Astrocyte (in vitro differentiated cells and primary cell): ENCODE results near the gene LSM8. TPM values are rescaled to one million over a fixed set of nuclear protein-coding genes. Genes with fewer than 3 reads are reported as not detected.
A peak's percentile ranks its signal among the peaks of the same experiment; 100 is the strongest.

ENCODE experiments used
- DNase-seq: peaks from one replicate; pipeline ENCODE4 v3.0.0-alpha.2; 2010; ENCODE audit warnings: low read depth
- FAIRE-seq: peaks from 2 replicates; lab custom pipeline; 2011; peaks lifted over from hg19 to GRCh38; lab: Jason Lieb, UNC
- H2AFZ ChIP-seq: 2 replicates; pipeline ENCODE4 v1.6.0; 2012; ENCODE audit warnings: low read depth, low read length, inconsistent platforms
- H3K27ac ChIP-seq: 2 replicates; pipeline ENCODE4 v1.5.1; 2011; ENCODE audit warnings: low read depth, low read length, inconsistent platforms
- H3K27me3 ChIP-seq: 2 replicates; pipeline ENCODE4 v1.6.0; 2011; ENCODE audit warnings: low read length, inconsistent platforms; ENCODE audit not compliant: insufficient read depth
- H3K36me3 ChIP-seq: 2 replicates; pipeline ENCODE4 v1.5.1; 2011; ENCODE audit warnings: low read length, inconsistent platforms; ENCODE audit not compliant: insufficient read depth
- H3K4me1 ChIP-seq: 2 replicates; pipeline ENCODE4 v1.5.1; 2011; ENCODE audit warnings: low read length, inconsistent platforms; ENCODE audit not compliant: insufficient read depth
- H3K4me2 ChIP-seq: 2 replicates; pipeline ENCODE4 v1.6.0; 2012; ENCODE audit warnings: low read length, inconsistent platforms
- H3K4me3 ChIP-seq: 2 replicates; pipeline ENCODE4 v1.5.1; 2011; ENCODE audit warnings: low read depth, mild to moderate bottlenecking, low read length, inconsistent platforms; ENCODE audit not compliant: insufficient read depth
- H3K79me2 ChIP-seq: 2 replicates; pipeline ENCODE4 v1.6.0; 2012; ENCODE audit warnings: mild to moderate bottlenecking, low read length, inconsistent platforms; ENCODE audit not compliant: insufficient read depth
- H3K9ac ChIP-seq: 2 replicates; pipeline ENCODE4 v1.6.0; 2012; ENCODE audit warnings: mild to moderate bottlenecking, low read length, inconsistent platforms
- H3K9me3 ChIP-seq: 2 replicates; pipeline ENCODE4 v1.5.1; 2012; ENCODE audit warnings: low read depth, mild to moderate bottlenecking, low read length, inconsistent platforms; ENCODE audit not compliant: insufficient read depth
- H4K20me1 ChIP-seq: 2 replicates; pipeline ENCODE4 v1.6.0; 2012; ENCODE audit warnings: low read length, inconsistent platforms; ENCODE audit not compliant: insufficient read depth
- H3K27ac Mint-ChIP-seq: one replicate; pipeline ENCODE4 v1.8.0; 2021; ENCODE audit warnings: mild to moderate bottlenecking, mixed read lengths; ENCODE audit not compliant: unreplicated experiment
- H3K27me3 Mint-ChIP-seq: one replicate; pipeline ENCODE4 v1.8.0; 2021; ENCODE audit warnings: low read depth, mixed read lengths; ENCODE audit not compliant: unreplicated experiment
- H3K36me3 Mint-ChIP-seq: one replicate; pipeline ENCODE4 v1.8.0; 2021; ENCODE audit warnings: low read depth, mixed read lengths; ENCODE audit not compliant: unreplicated experiment
- H3K4me1 Mint-ChIP-seq: one replicate; pipeline ENCODE4 v1.8.0; 2021; ENCODE audit warnings: low read depth, mixed read lengths; ENCODE audit not compliant: unreplicated experiment
- H3K4me3 Mint-ChIP-seq: one replicate; pipeline ENCODE4 v1.8.0; 2021; ENCODE audit warnings: mild to moderate bottlenecking, moderate library complexity, mixed read lengths; ENCODE audit not compliant: unreplicated experiment
- H3K9me3 Mint-ChIP-seq: one replicate; pipeline ENCODE4 v1.8.0; 2021; ENCODE audit warnings: mild to moderate bottlenecking, mixed read lengths; ENCODE audit not compliant: unreplicated experiment
- EZH2 ChIP-seq: IDR thresholded peaks from 2 replicates; pipeline ENCODE4 v1.6.1; 2012; ENCODE audit warnings: mild to moderate bottlenecking, low read length, inconsistent platforms; ENCODE audit not compliant: insufficient read depth
- total RNA-seq: library from RNA; stranded (reverse); gene quantifications from 2 replicates; pipeline ENCODE4 v1.2.1, GENCODE V29; 2021
- TF ChIP-seq, protein P1 (sequence below): IDR thresholded peaks from 2 replicates; pipeline ENCODE4 v1.5.1; 2011; ENCODE audit warnings: low read depth, mild to moderate bottlenecking, inconsistent platforms, low read length, moderate library complexity; ENCODE audit not compliant: insufficient read depth

Gene LSM8
- total RNA-seq, 1 donor from 2014 or later = 19.9 TPM

DNA sequence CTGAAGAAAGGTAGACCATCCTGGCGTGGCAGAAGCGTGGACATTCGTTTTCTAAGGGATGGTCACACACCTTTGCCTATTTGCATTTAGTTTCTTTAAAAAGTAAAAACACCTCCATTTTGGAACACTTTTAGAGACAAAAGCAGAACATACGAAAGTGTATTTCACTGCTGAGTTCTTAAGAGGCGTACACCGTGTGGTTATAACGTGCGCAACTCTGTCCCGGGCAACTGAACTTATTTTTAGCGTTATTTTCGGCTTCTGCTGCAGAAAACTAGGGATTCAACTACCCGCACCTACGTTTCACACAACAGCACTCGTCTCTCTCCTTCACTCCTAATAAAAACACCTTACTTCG lies 557 bp upstream of the LSM8 start:
- Histone ChIP-seq H3K27me3 (no peaks in the 10 kb centered on the region), H3K36me3 (peaks cover 13% of the 10 kb centered on the region), H3K79me2 (peaks cover 52% of the 10 kb centered on the region), H2AFZ (peak overlapping the region; percentile 83), H3K4me1 (peaks cover 11% of the 10 kb centered on the region), H3K9ac (peak overlapping the region; percentile 96), H3K9me3 (no peaks in the 10 kb centered on the region), H3K4me2 (peak overlapping the region; percentile 94), H4K20me1 (no peaks in the 10 kb centered on the region), H3K4me3 (peak overlapping the region; percentile 97), H3K27ac (peak overlapping the region; percentile 90)
- peak overlapping the region; percentile 95 for H3K4me3 Mint-ChIP-seq
- DNase-seq (no peak), FAIRE-seq (no peak)
- H3K27ac Mint-ChIP-seq = peak overlapping the region; percentile 97
- TF ChIP-seq, protein P1, sequence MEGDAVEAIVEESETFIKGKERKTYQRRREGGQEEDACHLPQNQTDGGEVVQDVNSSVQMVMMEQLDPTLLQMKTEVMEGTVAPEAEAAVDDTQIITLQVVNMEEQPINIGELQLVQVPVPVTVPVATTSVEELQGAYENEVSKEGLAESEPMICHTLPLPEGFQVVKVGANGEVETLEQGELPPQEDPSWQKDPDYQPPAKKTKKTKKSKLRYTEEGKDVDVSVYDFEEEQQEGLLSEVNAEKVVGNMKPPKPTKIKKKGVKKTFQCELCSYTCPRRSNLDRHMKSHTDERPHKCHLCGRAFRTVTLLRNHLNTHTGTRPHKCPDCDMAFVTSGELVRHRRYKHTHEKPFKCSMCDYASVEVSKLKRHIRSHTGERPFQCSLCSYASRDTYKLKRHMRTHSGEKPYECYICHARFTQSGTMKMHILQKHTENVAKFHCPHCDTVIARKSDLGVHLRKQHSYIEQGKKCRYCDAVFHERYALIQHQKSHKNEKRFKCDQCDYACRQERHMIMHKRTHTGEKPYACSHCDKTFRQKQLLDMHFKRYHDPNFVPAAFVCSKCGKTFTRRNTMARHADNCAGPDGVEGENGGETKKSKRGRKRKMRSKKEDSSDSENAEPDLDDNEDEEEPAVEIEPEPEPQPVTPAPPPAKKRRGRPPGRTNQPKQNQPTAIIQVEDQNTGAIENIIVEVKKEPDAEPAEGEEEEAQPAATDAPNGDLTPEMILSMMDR = no peak
- TF ChIP-seq EZH2 = no peak
- no peaks in the 10 kb centered on the region for H3K9me3 Mint-ChIP-seq
- peaks cover 15% of the 10 kb centered on the region for H3K4me1 Mint-ChIP-seq
- H3K27me3 Mint-ChIP-seq = no peaks in the 10 kb centered on the region
- H3K36me3 Mint-ChIP-seq = no peaks in the 10 kb centered on the region

DNA sequence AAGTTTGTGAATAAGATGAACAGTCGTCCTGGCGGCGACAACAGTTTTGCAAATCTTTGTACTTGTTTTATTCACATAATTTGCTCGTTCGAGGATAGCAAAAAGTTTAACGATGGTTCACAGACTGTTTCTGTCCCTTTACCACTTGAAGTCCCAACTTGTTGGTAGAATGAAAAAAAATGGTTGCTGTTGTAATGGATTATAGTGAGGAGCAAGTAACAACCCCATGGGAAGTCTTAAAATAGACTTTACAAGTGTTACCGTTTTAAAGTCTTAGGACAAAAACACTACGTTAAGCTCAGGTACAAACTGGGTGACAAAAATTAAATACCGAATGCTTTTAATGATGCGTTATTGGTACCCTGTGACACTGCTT lies 589 bp downstream of the LSM8 start:
- H3K4me2 ChIP-seq = peak overlapping the region; percentile 94
- Mint-ChIP-seq H3K9me3 (no peaks in the 10 kb centered on the region), H3K4me1 (peaks cover 15% of the 10 kb centered on the region), H3K27ac (peak overlapping the region; percentile 85), H3K27me3 (no peaks in the 10 kb centered on the region), H3K36me3 (peaks cover under 1% of the 10 kb centered on the region), H3K4me3 (peak overlapping the region; percentile 95)
- TF ChIP-seq, protein P1 = no peak
- TF ChIP-seq EZH2 = no peak
- DNase-seq (no peak), FAIRE-seq (peak; percentile 60)
- peaks cover 11% of the 10 kb centered on the region for H3K4me1 ChIP-seq
- peak overlapping the region; percentile 83 for H2AFZ ChIP-seq
- H3K36me3 ChIP-seq = peaks cover 17% of the 10 kb centered on the region
- peaks cover 54% of the 10 kb centered on the region for H3K79me2 ChIP-seq
- H3K4me3 ChIP-seq = peak overlapping the region; percentile 97
- H4K20me1 ChIP-seq = no peaks in the 10 kb centered on the region
- no peaks in the 10 kb centered on the region for H3K27me3 ChIP-seq
- peak overlapping the region; percentile 96 for H3K9ac ChIP-seq
- H3K9me3 ChIP-seq = no peaks in the 10 kb centered on the region
- peak overlapping the region; percentile 90 for H3K27ac ChIP-seq

DNA sequence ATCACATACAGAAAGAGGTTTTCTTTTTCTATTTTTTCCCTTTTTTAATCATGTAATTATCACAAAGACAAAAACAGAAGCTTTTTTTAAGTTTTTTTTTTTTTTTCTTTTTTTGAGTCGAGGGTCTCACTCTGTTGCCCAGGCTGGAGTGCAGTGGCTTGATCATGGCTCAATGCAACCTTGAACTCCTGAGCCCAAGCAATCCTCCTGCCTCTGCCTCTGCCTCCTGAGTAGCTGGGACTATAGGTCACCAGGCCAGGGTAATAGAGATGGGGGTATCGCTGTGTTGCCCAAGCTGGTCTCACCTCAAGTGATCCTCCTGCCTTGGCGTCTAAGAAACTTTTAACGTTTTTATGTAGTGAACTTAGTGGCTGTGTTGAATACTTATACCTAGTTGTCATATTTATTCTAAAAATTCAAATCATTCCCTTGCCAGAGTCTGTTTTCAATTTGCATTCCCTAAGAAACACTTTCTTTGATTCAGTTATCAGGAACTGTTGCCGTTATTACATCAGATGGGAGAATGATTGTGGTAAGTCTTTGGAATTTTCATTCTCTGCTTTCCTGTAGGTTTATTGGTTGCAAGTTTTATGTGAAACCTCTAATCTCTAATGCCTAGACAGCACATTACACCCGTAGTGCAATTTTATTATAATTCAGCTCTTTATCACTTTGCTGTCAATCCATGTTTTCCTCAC lies 1.3 kb downstream of the LSM8 start:
- Histone ChIP-seq H3K9ac (peak overlapping the region; percentile 96), H2AFZ (no peak overlapping the region), H3K27ac (peak overlapping the region; percentile 90)

More for the DNA sequence above, 1.3 kb downstream of the LSM8 start:
- peak overlapping the region; percentile 97 for H3K4me3 ChIP-seq
- H3K27me3 ChIP-seq = no peaks in the 10 kb centered on the region
- no peaks in the 10 kb centered on the region for H3K9me3 ChIP-seq
- peak overlapping the region; percentile 31 for H3K27ac Mint-ChIP-seq
- peak overlapping the region; percentile 94 for H3K4me2 ChIP-seq
- peaks cover 57% of the 10 kb centered on the region for H3K79me2 ChIP-seq
- H3K4me3 Mint-ChIP-seq = peak overlapping the region; percentile 95
- FAIRE-seq (no peak), DNase-seq (peak; percentile 45)
- H3K36me3 Mint-ChIP-seq = peaks cover 2% of the 10 kb centered on the region
- H4K20me1 ChIP-seq = no peaks in the 10 kb centered on the region
- H3K27me3 Mint-ChIP-seq = no peaks in the 10 kb centered on the region
- H3K4me1 Mint-ChIP-seq = peaks cover 15% of the 10 kb centered on the region
- peaks cover 11% of the 10 kb centered on the region for H3K4me1 ChIP-seq
- TF ChIP-seq EZH2 = no peak
- TF ChIP-seq, protein P1 = no peak
- no peaks in the 10 kb centered on the region for H3K9me3 Mint-ChIP-seq
- peaks cover 17% of the 10 kb centered on the region for H3K36me3 ChIP-seq
